Type B pancreatic cell (in vitro differentiated cells): ENCODE data around the gene HEATR9. TPM values are rescaled to one million over a fixed set of nuclear protein-coding genes. Genes with fewer than 3 reads are reported as not detected.

Experiments used
- DNase-seq: peaks from one replicate; pipeline ENCODE4 v3.0.0; 2021; ENCODE audit warnings: mixed read lengths; ENCODE audit not compliant: unreplicated experiment; ENCODE audit errors: extremely low spot score
- H3K27ac Mint-ChIP-seq: 2 replicates; pipeline ENCODE4 v1.8.0; 2021; ENCODE audit warnings: mild to moderate bottlenecking, mixed read lengths
- H3K27me3 Mint-ChIP-seq: 2 replicates; pipeline ENCODE4 v1.8.0; 2021; ENCODE audit warnings: mixed read lengths
- H3K36me3 Mint-ChIP-seq: 2 replicates; pipeline ENCODE4 v1.8.0; 2021; ENCODE audit warnings: mixed read lengths
- H3K4me1 Mint-ChIP-seq: one replicate; pipeline ENCODE4 v1.8.0; 2021; ENCODE audit warnings: mixed read lengths; ENCODE audit not compliant: unreplicated experiment
- H3K4me3 Mint-ChIP-seq: 2 replicates; pipeline ENCODE4 v1.8.0; 2021; ENCODE audit warnings: mild to moderate bottlenecking, mixed read lengths
- H3K9me3 Mint-ChIP-seq: 2 replicates; pipeline ENCODE4 v1.8.0; 2021; ENCODE audit warnings: mixed read lengths
- CTCF ChIP-seq: fragments of 200-600 bp; sonication (generic); conservative IDR thresholded peaks from 2 replicates; pipeline ENCODE4 v1.5.0; 2021; ENCODE audit warnings: antibody characterized with exemption, mild to moderate bottlenecking
- total RNA-seq: library from RNA; stranded (reverse); gene quantifications from 2 replicates; pipeline ENCODE4 v1.2.1, GENCODE V29; 2021; ENCODE audit warnings: low replicate concordance

Gene HEATR9
- total RNA-seq, 1 donor from 2014 or later = not detected

GRCh38 chr17:35906191-35906925 is 37.7 kb upstream of the HEATR9 start:
- no peak for DNase-seq
- H3K4me1 Mint-ChIP-seq = peaks cover 12% of the 10 kb centered on the region
- no peaks in the 10 kb centered on the region for H3K36me3 Mint-ChIP-seq
- no peak for TF ChIP-seq CTCF
- peaks cover 8% of the 10 kb centered on the region for H3K9me3 Mint-ChIP-seq
- H3K27ac Mint-ChIP-seq = no peak overlapping the region
- H3K27me3 Mint-ChIP-seq = no peaks in the 10 kb centered on the region
- no peak overlapping the region for H3K4me3 Mint-ChIP-seq

DNA sequence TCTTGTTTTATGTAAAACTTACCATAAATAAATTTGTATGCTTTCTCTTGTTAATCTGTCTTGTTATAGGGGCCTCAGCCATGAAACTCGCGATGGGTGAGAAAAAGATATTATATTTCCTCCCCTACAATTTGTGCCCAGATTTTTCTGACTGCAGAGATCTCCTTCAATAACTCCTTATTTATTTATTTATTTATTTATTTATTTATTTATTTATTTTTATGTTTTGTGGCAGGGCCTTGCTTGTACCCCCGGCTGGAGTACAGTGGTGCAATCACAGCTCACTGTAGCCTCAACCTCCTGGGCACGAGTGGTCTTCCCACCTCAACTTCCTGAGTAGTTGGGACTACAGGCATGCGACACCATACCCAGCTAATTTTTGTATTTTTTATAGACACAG is 34.8 kb upstream of the HEATR9 start:
- no peaks in the 10 kb centered on the region for H3K36me3 Mint-ChIP-seq
- H3K27me3 Mint-ChIP-seq = peaks cover 3% of the 10 kb centered on the region
- no peak for TF ChIP-seq CTCF
- no peak for DNase-seq
- H3K27ac Mint-ChIP-seq = peak overlapping the region; percentile 79
- peak overlapping the region; percentile 21 for H3K4me3 Mint-ChIP-seq
- peaks cover 28% of the 10 kb centered on the region for H3K4me1 Mint-ChIP-seq
- peaks cover 8% of the 10 kb centered on the region for H3K9me3 Mint-ChIP-seq

DNA sequence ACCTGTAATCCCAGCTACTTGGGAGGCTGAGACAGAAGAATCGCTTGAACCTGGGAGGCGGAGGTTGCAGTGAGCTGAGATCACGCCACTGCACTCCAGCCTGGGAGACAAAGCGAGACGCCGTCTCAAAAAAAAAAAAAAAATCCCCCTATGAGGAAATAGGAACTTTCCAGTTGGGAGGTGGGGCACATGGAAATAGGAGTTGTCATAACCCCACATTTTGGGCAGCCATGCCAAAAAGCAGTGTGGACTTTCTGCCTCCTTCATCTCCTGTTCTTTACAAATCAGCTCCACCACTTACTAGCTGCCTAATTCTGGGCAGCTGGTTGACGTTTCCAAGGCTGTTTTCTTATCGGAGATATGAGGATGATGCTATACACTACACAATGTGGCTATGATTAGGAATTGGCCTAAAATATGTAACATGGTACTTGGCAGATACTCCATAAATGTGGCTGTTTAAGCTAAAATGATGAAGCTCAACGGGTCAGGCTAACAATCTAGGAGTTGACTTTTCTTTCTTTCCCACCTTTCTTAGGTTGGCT is 33.0 kb upstream of the HEATR9 start:
- Mint-ChIP-seq H3K27ac (peak overlapping the region; percentile 70), H3K36me3 (no peaks in the 10 kb centered on the region), H3K4me1 (peaks cover 28% of the 10 kb centered on the region)

GRCh38 chr17:35900708-35901480 is 32.2 kb upstream of the HEATR9 start:
- H3K4me3 Mint-ChIP-seq = peak overlapping the region; percentile 34
- peaks cover 8% of the 10 kb centered on the region for H3K9me3 Mint-ChIP-seq
- H3K27me3 Mint-ChIP-seq = peaks cover 3% of the 10 kb centered on the region
- no peak for DNase-seq
- H3K27ac Mint-ChIP-seq = peak overlapping the region; percentile 70
- H3K36me3 Mint-ChIP-seq = no peaks in the 10 kb centered on the region
- peaks cover 28% of the 10 kb centered on the region for H3K4me1 Mint-ChIP-seq
- no peak for TF ChIP-seq CTCF

More for the DNA sequence above, 33.0 kb upstream of the HEATR9 start:
- Mint-ChIP-seq H3K9me3 (peaks cover 8% of the 10 kb centered on the region), H3K4me3 (no peak overlapping the region), H3K27me3 (peaks cover 3% of the 10 kb centered on the region)
- TF ChIP-seq CTCF = no peak
- no peak for DNase-seq

GRCh38 chr17:35900280-35900679 is 31.6 kb upstream of the HEATR9 start:
- Mint-ChIP-seq H3K9me3 (peaks cover 5% of the 10 kb centered on the region), H3K36me3 (no peaks in the 10 kb centered on the region), H3K4me3 (peak overlapping the region; percentile 34), H3K4me1 (peaks cover 28% of the 10 kb centered on the region), H3K27ac (peak overlapping the region; percentile 70), H3K27me3 (peaks cover 3% of the 10 kb centered on the region)
- no peak for TF ChIP-seq CTCF
- no peak for DNase-seq
